ENCODE data around the gene PALM3. TPM values are rescaled to one million over a fixed set of nuclear protein-coding genes. Genes with fewer than 3 reads are reported as not detected.

PALM3 gene
- total RNA-seq, 1 experiment from 2014 or later: not detected

- in situ Hi-C loops (cut with HindIII; ENCODE audit: low pct_unique_long_range_greater_than_20kb, low sequenced_read_pairs): loop anchor here (25.0 kb wide), 1 partner anchor 179 kb away; the partner anchor contains the start of genes BRME1 and CC2D1A
- DNase-seq (ENCODE audit: low read depth): peak; percentile 78
Measured at GRCh38 chr19:14091081-14091812, 29.4 kb upstream of the PALM3 start.

GRCh38 chr19:14090509-14091080 lies 28.7 kb upstream of the PALM3 start, which contains the start of gene SAMD1:
Gene SAMD1, minus strand, starts transcription at chr19:14090751.
- in situ Hi-C loops (cut with HindIII; ENCODE audit: low pct_unique_long_range_greater_than_20kb, low sequenced_read_pairs): loop anchor here (25.0 kb wide), 1 partner anchor 178 kb away; the partner anchor contains the start of genes BRME1 and CC2D1A

GRCh38 chr19:14089662-14090508 lies 28.0 kb upstream of the PALM3 start:
- peak; percentile 48 for DNase-seq (ENCODE audit: low read depth)
- in situ Hi-C loops (cut with HindIII; ENCODE audit: low pct_unique_long_range_greater_than_20kb, low sequenced_read_pairs): loop anchor here (25.0 kb wide), 1 partner anchor 178 kb away; the partner anchor contains the start of genes BRME1 and CC2D1A

More at GRCh38 chr19:14090509-14091080, 28.7 kb upstream of the PALM3 start, which contains the start of gene SAMD1:
- peak; percentile 70 for DNase-seq (ENCODE audit: low read depth)

- no peak for DNase-seq (ENCODE audit: low read depth)
- in situ Hi-C loops (cut with HindIII; ENCODE audit: low pct_unique_long_range_greater_than_20kb, low sequenced_read_pairs): loop anchor here (25.0 kb wide), 1 partner anchor 177 kb away; the partner anchor contains the start of genes BRME1 and CC2D1A
Measured at GRCh38 chr19:14089412-14089661, 27.5 kb upstream of the PALM3 start.

- in situ Hi-C loops (cut with HindIII; ENCODE audit: low pct_unique_long_range_greater_than_20kb, low sequenced_read_pairs): loop anchor here (25.0 kb wide), 1 partner anchor 177 kb away; the partner anchor contains the start of genes BRME1 and CC2D1A
- DNase-seq (ENCODE audit: low read depth): no peak
Measured at GRCh38 chr19:14088634-14089411, 26.9 kb upstream of the PALM3 start.

- no peak for DNase-seq (ENCODE audit: low read depth)
- in situ Hi-C loops (cut with HindIII; ENCODE audit: low pct_unique_long_range_greater_than_20kb, low sequenced_read_pairs): loop anchor here (25.0 kb wide), 1 partner anchor 174 kb away; the partner anchor contains the start of genes BRME1 and CC2D1A
Measured at GRCh38 chr19:14086098-14086497, 24.2 kb upstream of the PALM3 start.

- DNase-seq (ENCODE audit: low read depth): no peak
- in situ Hi-C loops (cut with HindIII; ENCODE audit: low pct_unique_long_range_greater_than_20kb, low sequenced_read_pairs): loop anchor here (25.0 kb wide), 1 partner anchor 173 kb away; the partner anchor contains the start of genes BRME1 and CC2D1A
Measured at GRCh38 chr19:14085309-14085995, 23.6 kb upstream of the PALM3 start, which contains the start of gene C19orf67. Gene C19orf67, minus strand, starts transcription at chr19:14085783. Its CDS starts 156 bp downstream, at chr19:14085627.

GRCh38 chr19:14082675-14082960 lies 20.7 kb upstream of the PALM3 start:
- in situ Hi-C loops (cut with HindIII; ENCODE audit: low pct_unique_long_range_greater_than_20kb, low sequenced_read_pairs): loop anchor here (25.0 kb wide), 1 partner anchor 170 kb away; the partner anchor contains the start of genes BRME1 and CC2D1A
- no peak for DNase-seq (ENCODE audit: low read depth)

- in situ Hi-C loops (cut with HindIII; ENCODE audit: low pct_unique_long_range_greater_than_20kb, low sequenced_read_pairs): loop anchor here (25.0 kb wide), 1 partner anchor 170 kb away; the partner anchor contains the start of genes BRME1 and CC2D1A
- DNase-seq (ENCODE audit: low read depth): no peak
Measured at GRCh38 chr19:14081797-14082674, 20.2 kb upstream of the PALM3 start.

- in situ Hi-C loops (cut with HindIII; ENCODE audit: low pct_unique_long_range_greater_than_20kb, low sequenced_read_pairs): loop anchor here (25.0 kb wide), 1 partner anchor 169 kb away; the partner anchor contains the start of genes BRME1 and CC2D1A
- DNase-seq (ENCODE audit: low read depth): peak; percentile 98
Measured at GRCh38 chr19:14080887-14081796, 19.3 kb upstream of the PALM3 start.

- DNase-seq (ENCODE audit: low read depth): no peak
- in situ Hi-C loops (cut with HindIII; ENCODE audit: low pct_unique_long_range_greater_than_20kb, low sequenced_read_pairs): loop anchor here (25.0 kb wide), 1 partner anchor 166 kb away; the partner anchor contains the start of genes BRME1 and CC2D1A
Measured at GRCh38 chr19:14078411-14078810, 16.5 kb upstream of the PALM3 start.

GRCh38 chr19:14073925-14074838 lies 12.3 kb upstream of the PALM3 start:
- in situ Hi-C loops (cut with HindIII; ENCODE audit: low pct_unique_long_range_greater_than_20kb, low sequenced_read_pairs): no loop called here
- DNase-seq (ENCODE audit: low read depth): no peak

- peak; percentile 75 for DNase-seq (ENCODE audit: low read depth)
- in situ Hi-C loops (cut with HindIII; ENCODE audit: low pct_unique_long_range_greater_than_20kb, low sequenced_read_pairs): no loop called here
Measured at GRCh38 chr19:14073261-14073924, 11.5 kb upstream of the PALM3 start.

All from Caki2 (cell line).